ENCODE results near the gene GABBR2. TPM values are rescaled to one million over a fixed set of nuclear protein-coding genes. Genes with fewer than 3 reads are reported as not detected.

GABBR2 gene
- total RNA-seq, 1 donor from 2014 or later: not detected

DNA sequence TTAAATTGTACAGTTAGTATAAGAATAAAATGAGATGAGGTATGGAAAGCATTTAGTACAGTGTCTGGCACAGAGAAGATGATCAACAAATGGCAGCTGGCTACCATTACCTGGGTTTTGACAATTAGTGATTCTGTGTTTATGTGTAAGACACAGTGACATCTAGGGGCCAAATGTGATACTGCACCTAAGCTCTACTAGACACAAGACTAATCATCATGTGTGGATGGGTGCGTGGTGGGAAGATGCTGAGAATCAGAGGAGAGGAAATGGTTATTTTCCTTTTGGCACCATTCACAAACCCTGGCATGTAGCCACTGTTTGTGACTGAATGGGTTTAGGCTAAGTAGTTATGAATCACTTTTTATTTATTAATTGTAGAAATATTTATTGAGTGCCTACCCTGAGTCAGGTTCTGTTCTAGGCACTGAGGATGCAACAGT is 343.5 kb downstream of the GABBR2 start:
- peak; percentile 33 for ATAC-seq

DNA sequence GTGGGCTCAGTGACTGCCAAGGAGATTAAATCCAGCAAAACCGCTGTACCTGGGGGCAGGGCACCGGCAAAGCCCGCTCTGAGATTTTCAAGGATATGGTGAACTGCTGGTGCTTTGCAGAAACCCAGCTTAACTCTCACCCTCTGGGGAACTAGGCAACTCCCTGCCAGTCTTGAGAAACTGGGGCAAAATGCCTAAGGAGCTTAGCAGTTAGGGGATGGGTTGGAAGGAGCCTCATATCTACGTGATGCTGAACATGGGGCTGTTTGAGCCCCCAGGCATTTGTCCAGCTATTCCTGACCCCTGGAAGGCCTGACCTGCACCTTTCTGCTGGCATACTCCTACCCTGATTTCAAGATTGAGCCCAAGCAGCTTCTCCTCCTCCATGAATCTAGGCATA is 344.6 kb downstream of the GABBR2 start:
- ATAC-seq: no peak

DNA sequence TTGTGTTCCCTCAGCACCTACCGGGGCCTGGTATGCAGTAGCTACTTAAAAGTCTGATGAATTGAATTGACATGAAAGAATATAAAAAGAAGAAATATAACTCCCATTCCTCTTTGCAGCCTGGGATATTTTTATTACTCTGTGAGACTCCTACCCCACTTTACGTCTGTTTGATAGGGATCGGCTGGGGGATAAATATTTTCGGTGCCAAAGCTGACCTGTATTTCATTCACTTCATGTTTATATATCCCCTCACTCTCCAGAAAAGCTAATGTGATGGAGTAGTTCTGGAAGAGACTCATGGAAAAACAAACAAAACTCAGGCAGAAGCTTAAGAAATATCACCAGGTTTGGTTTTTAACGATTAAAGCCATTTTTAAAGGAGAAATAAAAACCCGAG is 345.1 kb downstream of the GABBR2 start:
- no peak for ATAC-seq

DNA sequence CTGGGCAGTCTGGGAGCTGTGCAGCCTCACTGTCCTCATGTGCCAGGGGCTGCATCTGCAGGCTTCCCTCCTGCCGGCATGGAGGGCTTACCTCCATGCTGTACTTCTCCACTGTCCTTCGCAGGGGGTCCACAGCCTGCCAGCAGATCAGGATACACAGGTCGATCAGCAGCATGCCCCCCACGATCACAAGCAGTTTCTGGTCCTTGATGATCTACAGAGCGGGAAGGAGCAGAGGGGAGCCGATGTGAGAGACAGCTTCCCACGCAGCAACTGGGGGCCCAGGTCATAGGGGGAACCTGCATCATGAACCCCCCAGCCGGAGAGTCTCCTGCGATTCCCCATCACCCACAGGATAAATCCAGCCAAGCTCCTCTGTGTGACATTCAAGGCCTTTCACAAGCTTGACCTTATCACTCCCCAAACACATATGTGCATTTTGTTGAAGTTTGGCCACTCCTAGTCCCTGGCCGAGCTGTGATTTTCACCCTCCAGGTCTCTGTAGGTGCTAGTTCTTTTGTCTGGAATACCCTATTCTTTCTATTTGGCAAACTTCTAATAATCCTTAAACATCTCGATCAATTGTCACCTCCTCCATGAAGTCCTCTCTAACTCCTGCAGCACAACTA is 346.0 kb downstream of the GABBR2 start:
- no peak for ATAC-seq

DNA sequence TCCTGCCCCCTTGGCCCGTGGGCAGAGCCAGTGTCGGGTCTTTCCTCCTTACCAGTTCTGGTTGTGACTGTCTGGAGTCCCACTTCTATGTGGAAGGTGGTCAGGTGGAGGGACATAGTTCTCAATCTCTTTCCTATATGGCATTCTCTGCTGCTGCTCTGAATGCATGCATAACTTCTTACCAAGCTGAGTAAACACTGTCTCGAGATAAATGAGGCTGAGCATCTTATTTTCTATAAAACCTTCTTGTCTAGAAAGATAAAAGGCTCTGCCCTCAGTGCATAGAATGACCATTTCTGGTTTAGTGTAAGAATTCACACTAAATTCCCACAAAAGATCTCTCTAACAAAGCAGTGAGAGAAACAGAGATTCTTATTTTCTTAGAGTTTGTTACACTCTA is 347.1 kb downstream of the GABBR2 start:
- ATAC-seq: no peak

DNA sequence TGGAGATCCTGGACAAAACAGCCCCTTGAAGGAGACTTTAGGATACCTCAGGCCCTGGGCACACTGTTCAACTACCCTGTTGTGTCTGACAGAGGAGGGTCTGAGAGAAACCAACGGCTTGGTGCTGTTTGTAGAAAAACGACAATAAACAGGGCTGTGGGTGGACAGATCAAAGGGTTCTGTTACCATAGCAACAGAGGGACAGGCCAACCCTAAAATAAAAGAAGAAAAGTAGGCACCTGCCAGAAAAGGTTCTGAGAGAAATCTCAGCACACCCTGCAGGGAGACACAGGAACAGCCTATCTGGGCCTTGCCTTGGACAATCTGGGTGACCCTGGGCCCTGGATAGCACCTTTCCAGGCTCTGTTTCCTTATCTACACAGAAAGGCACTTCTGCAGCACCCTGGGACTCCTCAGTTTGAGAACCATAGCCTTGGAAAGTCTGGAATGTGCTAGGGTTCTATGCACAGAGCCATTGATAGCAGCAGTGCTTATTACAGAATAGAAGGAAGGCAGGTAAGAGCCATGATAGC is 348.5 kb downstream of the GABBR2 start:
- no peak for ATAC-seq

DNA sequence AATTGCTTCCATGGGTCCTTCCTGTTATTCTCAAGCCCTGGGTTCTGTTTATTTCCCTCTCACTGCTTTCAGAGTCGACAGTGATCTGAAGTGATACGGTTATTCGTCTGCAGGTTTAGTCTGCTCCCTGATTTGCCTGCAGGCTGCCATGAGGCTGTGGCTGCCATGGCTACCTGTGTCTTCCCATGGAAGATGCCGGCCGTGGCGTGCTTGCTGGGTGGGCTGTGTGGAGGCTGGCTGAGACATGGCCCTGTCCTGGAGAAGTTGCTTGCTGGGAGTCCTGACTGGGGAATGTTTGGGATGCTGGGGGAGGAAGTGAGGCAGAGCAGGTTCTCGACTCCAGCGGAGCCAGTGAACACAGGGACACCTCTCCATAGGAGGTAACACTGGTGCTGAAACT is 349.2 kb downstream of the GABBR2 start:
- no peak for ATAC-seq

DNA sequence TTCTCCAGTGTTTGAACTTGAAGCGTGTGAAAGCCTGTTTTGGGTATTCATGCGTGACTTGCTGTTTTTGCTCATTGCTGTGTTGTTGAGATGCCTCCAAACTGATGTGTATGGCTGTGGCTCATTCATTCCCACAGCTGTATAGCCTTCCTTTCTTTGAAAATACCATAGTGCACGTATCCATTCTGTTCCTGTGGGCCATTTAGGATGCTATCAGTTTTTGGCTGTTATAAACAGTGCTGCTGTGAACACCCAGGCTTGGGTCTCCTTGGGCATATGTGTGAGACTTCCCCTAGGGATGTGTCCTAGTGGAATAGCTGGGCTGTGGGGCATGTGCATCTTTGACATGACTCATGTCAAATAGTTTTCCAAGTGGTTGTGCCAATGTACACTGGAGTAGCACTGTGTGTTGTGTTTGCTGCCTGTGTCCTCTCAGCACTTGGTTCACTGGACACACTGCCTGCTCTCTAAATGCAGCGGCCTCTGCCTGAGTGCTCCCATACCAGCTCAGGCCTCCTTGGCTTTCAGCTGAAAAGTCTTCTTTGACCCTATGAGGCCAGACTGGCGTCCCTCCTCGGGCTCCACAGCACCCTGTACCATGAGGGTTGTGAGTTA is 350.7 kb downstream of the GABBR2 start:
- no peak for ATAC-seq

DNA sequence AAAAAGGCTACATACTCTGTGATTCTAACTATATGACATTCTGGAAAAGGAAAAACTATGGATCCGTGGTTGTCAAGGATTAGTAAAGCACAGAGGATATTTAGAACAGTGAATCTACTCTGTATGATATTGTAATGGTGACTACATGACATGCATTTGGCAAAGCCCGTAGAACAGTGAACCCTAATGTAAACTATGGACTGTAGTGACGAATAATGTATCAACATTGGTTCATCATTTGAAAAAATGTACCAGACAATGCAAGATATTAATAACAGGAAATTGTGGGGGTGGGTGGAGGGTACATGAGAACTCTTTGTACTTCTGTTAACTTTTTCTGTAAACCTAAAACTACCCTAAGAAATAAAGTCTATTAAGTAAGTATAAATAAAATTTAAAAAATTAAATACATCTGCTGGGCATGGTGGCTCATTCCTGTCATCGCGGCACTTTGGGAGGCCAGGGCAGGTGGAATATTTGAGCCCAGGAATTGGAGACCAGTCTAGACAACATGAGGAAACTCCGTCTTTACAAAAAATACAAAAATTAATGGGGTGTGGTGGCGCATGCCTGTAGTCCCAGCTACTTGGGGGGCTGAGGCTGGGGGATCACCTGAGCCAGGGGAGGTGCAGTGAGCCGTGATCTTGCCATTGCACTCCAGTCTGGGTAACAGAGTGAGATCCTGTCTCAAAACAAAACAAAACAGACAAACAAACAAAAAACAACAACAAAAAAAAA is 351.6 kb downstream of the GABBR2 start:
- no peak for ATAC-seq

DNA sequence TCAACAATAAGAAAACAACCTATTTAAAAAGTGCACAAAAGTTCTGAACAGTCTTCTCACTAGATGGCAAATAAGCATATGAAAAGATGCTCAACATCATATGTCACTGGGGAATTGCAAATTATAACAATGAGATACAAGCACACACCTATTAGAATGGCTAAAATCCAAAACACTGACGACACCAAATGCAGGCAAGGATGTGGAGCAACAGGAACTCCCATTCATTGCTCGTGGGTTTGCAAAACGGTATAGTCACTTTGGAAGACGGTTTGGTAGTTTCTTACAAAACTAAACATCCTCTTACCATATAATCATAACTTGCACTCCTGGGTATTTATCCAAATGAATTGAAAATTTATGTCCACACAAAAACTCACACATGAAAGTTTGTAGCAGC is 352.4 kb downstream of the GABBR2 start:
- ATAC-seq: no peak

DNA sequence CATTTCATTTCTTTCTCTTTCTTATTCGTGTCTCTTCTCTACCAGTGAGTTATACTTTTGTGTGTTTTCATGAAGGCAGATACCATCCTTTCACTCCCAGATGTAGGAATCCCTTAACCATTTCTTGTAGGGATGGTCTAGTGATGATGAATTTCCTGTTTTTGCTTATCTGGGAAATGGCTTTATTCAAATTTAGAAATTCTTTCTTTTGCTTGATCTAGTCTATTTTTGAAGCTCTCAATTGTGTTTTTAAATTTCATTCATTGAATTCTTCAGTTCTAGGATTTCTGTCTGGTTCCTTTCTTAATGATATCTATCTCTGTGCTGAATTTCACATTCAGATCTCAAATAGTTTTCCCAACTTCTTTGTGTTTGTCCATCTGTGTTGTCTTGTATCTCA is 357.4 kb downstream of the GABBR2 start:
- ATAC-seq: no peak

DNA sequence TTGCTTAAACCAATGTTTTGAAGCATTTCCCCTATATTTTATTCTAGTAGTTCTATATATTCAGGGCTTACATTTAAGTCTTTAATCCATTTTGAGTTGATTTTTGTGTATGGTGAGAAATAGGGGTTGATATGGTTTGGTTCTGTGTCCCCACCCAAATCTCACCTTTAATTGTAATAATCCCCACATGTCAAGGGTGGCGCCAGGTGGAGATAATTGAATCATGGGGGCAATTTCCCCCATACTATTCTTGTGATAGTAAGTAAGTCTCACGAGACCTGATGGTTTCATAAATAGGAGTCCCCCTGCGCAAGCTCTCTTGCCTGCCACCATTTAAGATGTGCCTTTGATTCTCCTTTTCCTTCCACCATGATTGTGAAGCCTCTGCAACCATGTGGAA is 361.1 kb downstream of the GABBR2 start:
- no peak for ATAC-seq

DNA sequence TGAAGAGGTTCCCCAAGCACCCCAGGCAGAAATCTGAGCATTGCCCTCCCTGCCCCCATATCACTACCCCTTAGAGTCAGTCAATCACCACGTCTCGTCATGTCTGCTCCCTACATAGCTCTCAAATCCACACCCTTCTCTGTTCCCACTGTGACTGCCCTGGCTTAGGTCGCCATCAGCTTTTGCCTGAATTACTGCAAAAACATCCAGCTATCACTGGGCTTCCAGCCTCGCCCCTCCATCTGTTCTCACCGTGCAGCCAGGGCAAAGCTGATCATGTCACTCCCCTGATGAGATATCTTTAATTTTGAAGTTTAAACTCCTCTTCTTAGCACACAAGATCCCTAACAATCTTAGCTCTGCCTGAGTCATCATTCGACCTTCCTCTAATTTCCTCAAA is 363.7 kb downstream of the GABBR2 start:
- no peak for ATAC-seq

DNA sequence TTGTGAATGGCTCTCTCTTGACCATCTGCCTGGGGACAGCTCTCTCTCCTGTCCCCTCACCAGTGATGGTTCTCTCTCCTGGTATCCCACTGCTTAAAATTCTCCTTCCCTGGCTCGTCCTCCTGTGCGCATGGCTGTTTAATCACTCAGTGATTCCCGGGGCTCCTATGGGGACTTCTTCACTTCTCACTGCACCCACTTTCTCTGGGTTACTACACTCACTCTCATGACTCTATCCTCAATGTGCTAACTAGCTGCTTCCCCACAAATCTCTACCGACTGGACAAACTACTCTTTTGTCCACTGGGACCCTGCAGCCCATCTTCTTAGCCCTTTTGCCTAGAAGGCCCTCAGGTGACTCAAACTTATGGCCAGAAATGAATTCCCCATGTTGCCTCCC is 364.2 kb downstream of the GABBR2 start:
- no peak for ATAC-seq

DNA sequence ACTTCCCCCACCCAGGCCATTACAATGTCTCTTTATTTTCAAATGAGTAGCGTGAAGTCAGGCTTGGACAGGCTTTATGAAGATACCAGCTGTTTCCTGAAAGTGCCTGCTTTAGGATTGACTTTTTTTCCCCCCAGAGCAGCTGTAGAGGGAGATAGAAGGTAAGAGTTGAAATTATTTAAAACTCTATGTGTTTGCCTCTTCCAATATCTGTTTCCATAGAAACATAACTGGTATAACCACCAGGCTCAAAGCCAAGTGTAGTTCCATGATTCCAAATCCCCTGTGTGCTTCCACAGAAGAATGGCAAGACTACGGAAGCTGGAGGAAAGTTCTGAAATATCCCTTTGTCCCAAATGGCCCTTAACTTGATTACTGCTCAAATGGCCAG is 365.9 kb downstream of the GABBR2 start:
- no peak for ATAC-seq

DNA sequence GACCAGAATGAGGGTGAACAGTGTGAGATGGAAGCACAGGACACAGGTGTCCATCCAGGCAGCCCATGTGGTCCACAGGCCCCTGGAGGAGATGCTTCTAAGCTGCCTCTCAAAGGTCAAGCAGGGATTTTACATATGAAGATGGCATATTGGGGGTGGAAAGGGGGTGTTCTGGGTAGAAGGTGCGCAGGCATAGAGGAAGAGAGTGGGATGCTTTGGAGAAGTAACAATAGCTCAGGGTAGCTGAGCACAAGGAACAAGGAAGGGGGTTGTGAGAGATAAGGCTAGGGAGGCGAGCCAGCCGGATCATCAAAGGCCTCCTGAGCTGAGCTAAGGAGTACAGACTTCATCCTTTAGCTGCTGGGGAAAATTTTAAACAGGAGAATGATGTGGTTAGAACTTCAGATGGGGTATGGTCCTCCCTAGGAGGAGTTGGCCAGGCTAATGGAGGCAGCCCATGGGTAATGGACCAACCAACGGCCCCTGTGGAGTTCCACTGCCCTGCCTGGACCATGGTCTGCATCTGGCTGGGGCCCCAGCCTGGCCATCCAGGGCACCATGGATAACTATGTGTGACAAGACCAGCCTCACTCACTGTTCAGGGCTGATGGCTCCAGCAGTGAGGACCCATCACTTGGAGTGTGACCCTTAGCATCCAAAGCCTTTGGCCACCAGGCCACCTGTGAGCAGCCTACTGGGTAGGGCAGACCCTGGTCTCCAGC is 366.5 kb downstream of the GABBR2 start:
- no peak for ATAC-seq

DNA sequence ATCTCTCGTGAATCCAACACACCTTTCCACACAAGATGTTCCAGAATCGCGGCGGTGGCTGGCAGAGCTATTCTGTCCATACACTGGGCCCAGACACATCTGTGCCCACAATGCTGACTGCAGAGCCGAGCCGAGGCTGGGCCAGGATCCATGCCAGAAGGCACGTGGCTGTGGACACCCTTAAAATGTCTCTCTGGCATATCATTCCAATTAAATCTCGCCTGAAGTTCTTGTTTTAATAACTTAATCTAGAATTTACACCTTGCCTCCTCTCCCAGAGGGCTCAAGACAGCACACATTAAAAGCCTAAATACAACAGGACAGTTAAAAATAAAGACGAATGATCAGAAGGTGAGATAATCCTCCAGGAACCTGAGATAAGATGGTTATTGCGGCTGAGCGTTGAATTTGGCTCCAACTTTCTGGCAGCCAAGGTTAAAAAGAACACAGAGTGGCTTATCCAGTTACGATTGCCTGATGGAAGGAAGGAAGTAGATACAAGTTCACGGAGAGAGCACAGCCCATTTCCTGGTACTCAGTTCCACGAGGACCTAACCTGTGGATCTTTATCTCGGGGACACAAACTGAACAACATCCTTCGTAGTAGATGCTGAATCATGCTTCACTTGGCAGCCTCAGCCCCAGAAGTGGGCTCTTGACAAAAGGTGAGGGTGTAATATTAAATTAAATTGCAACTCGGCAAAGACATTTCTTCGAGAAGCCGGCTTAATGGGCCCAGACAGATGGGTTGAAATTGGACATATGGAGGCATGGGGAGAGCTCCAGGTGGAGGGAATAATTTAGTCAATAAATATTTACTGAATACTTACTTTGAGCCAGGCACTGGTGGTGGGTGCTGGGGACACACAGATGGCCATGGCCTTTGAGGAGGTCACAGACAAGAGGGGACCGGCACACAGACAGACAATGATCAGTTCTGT is 367.3 kb downstream of the GABBR2 start:
- ATAC-seq: no peak

DNA sequence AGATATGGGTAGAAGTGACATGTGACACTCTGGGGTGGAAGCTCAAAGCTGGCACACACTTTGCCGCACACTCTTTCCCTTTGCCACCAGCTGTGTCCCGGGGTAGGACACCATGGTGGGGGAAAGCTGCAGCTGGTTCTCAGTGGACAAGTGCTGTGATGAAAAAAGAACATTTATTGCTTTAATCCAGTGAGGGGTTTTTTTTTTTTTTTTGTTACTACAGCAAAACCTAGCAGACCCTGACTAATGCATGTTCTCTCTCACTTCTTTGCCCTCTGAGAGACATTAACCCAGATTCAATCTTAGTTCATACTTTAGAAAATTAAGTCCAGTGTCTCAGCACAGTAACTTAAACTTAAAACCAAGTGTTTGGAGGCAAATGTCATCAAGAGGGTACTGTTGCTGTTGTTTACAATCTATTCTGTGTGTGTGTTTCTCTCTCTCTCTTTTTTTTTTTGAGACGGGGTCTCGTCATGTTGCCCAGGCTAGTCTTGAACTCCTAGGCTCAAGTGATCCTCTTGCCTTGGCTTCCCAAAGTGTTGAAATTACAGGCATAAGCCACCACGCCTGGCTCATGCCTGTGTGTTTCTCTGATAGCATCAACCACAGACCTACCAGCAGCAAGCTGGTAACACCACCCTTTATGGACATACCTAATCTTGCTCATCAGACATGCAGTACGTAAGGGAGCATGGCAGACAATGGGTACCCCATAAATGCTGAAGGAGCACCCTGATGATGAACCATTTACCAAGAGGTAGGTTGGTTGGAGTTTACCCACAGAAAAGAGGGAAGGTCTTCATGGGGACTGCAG is 368.5 kb downstream of the GABBR2 start:
- no peak for ATAC-seq

DNA sequence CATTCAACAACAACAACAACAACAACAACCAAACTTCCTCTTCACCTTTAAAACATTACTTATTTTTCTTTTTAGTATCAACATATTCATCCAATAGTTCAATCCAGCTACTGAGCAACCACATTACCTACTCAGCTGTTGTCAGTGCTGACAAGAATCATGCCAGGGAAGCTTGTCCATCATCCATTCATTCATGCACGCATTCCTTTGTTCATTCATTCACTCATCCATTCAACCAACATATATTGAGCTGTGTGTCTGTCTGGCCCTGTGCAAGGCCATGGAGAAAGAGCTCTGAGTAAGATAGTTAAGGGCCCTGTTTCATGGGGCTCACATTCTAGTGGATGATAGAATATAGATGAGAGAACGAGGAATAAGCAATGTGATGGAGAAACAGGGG is 373.1 kb downstream of the GABBR2 start:
- no peak for ATAC-seq

DNA sequence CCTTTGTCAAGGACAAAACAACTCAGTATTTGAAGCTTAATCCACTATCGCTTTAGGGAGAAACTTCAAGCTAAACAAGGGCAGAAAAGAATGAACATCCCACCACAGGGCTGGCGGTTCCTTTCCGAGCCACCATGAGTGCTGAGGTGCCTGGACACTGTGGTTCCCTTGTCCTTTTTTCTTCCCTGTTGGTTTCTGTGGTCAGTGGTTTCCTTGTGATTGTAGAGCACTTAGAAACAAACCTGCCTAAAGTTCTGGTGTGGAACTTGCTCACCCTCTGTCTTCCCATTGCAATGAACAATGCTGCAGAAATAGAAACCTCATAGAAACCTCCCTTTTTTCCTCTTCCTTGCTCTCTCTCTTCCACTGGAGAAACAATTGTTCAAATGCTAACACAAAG is 373.9 kb downstream of the GABBR2 start:
- ATAC-seq: no peak
